Measurements from ENCODE around the gene ANKIB1. TPM values are rescaled to one million over a fixed set of nuclear protein-coding genes. Genes with fewer than 3 reads are reported as not detected.

Gene ANKIB1
- total RNA-seq, 1 donor from 2014 or later = 48.0 TPM

- intact Hi-C loops (cut with DNase I) = no loop called here
- H3K4me3 ChIP-seq = no peak overlapping the region
- peaks cover 20% of the 10 kb centered on the region for H3K4me1 ChIP-seq
- H3K27ac ChIP-seq = no peak overlapping the region
- no peaks in the 10 kb centered on the region for H3K9me3 ChIP-seq
- peaks cover 3% of the 10 kb centered on the region for H3K36me3 ChIP-seq
- no peak for ATAC-seq
- TF ChIP-seq, protein P1, sequence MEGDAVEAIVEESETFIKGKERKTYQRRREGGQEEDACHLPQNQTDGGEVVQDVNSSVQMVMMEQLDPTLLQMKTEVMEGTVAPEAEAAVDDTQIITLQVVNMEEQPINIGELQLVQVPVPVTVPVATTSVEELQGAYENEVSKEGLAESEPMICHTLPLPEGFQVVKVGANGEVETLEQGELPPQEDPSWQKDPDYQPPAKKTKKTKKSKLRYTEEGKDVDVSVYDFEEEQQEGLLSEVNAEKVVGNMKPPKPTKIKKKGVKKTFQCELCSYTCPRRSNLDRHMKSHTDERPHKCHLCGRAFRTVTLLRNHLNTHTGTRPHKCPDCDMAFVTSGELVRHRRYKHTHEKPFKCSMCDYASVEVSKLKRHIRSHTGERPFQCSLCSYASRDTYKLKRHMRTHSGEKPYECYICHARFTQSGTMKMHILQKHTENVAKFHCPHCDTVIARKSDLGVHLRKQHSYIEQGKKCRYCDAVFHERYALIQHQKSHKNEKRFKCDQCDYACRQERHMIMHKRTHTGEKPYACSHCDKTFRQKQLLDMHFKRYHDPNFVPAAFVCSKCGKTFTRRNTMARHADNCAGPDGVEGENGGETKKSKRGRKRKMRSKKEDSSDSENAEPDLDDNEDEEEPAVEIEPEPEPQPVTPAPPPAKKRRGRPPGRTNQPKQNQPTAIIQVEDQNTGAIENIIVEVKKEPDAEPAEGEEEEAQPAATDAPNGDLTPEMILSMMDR (IDR thresholded peaks at IDR 0.05) = no peak
- no peaks in the 10 kb centered on the region for H3K27me3 ChIP-seq (ENCODE audit: low read depth)
- DNase-seq = no peak
Observed at GRCh38 chr7:92295391-92295790, 49.6 kb downstream of the ANKIB1 start.

- no peak for ATAC-seq
- Histone ChIP-seq H3K27ac (no peak overlapping the region), H3K27me3 (ENCODE audit: low read depth) (no peaks in the 10 kb centered on the region), H3K4me3 (no peak overlapping the region), H3K4me1 (peaks cover 20% of the 10 kb centered on the region), H3K9me3 (no peaks in the 10 kb centered on the region), H3K36me3 (peaks cover 3% of the 10 kb centered on the region)
- intact Hi-C loops (cut with DNase I) = no loop called here
- TF ChIP-seq, protein P1 (IDR thresholded peaks at IDR 0.05) = no peak
- DNase-seq = no peak
Observed at GRCh38 chr7:92296235-92296634, 50.5 kb downstream of the ANKIB1 start.

GRCh38 chr7:92296880-92297445 is 51.2 kb downstream of the ANKIB1 start:
- Histone ChIP-seq H3K27me3 (ENCODE audit: low read depth) (no peaks in the 10 kb centered on the region), H3K36me3 (peaks cover 3% of the 10 kb centered on the region), H3K9me3 (no peaks in the 10 kb centered on the region), H3K27ac (no peak overlapping the region), H3K4me3 (no peak overlapping the region), H3K4me1 (peaks cover 20% of the 10 kb centered on the region)
- TF ChIP-seq, protein P1 (IDR thresholded peaks at IDR 0.05) = no peak
- DNase-seq (no peak), ATAC-seq (no peak)
- intact Hi-C loops (cut with DNase I) = no loop called here

DNA sequence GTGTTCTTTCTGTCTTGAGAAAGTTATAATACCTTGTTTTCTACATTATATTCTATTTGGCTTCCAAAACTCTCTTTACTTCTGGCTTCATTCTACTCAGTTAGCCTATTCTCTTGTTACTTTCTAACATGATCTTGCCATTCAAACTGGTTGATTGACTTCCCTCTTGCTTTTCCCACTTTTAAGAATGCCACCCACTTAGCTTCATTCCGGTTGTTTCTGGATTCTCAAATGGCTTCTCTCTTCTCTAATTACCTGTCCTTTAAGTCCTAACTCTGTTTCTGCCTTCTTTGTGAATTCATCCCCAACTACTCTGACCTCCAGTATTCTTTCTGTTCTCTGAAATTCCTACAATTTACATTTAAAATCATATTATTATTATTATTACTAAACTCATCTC is 52.0 kb downstream of the ANKIB1 start:
- ATAC-seq (no peak), DNase-seq (no peak)
- no peaks in the 10 kb centered on the region for H3K27me3 ChIP-seq (ENCODE audit: low read depth)
- no peak overlapping the region for H3K27ac ChIP-seq
- TF ChIP-seq, protein P1 (IDR thresholded peaks at IDR 0.05) = no peak
- H3K9me3 ChIP-seq = no peaks in the 10 kb centered on the region
- peaks cover 3% of the 10 kb centered on the region for H3K36me3 ChIP-seq
- intact Hi-C loops (cut with DNase I) = no loop called here
- H3K4me3 ChIP-seq = no peak overlapping the region
- H3K4me1 ChIP-seq = peaks cover 19% of the 10 kb centered on the region

GRCh38 chr7:92303761-92304160 is 58.0 kb downstream of the ANKIB1 start:
- TF ChIP-seq, protein P1 (IDR thresholded peaks at IDR 0.05) = no peak

More at GRCh38 chr7:92303761-92304160, 58.0 kb downstream of the ANKIB1 start:
- intact Hi-C loops (cut with DNase I) = no loop called here
- no peak for ATAC-seq
- Histone ChIP-seq H3K4me1 (no peaks in the 10 kb centered on the region), H3K9me3 (no peaks in the 10 kb centered on the region), H3K36me3 (peaks cover 12% of the 10 kb centered on the region), H3K27ac (no peak overlapping the region), H3K4me3 (no peak overlapping the region), H3K27me3 (ENCODE audit: low read depth) (no peaks in the 10 kb centered on the region)
- DNase-seq = no peak
